Type B pancreatic cell (in vitro differentiated cells): ENCODE results near the gene LRRC37A3. TPM values are rescaled to one million over a fixed set of nuclear protein-coding genes. Genes with fewer than 3 reads are reported as not detected.
"Not testable (repeated sequence)": the region's sequence is repeated elsewhere in the genome, so short reads cannot be mapped to it uniquely, and the experiment has no call there.

Experiments
- DNase-seq: peaks from one replicate; pipeline ENCODE4 v3.0.0; 2021; ENCODE audit warnings: mixed read lengths; ENCODE audit not compliant: unreplicated experiment; ENCODE audit errors: extremely low spot score
- H3K27ac Mint-ChIP-seq: 2 replicates; pipeline ENCODE4 v1.8.0; 2021; ENCODE audit warnings: mild to moderate bottlenecking, mixed read lengths
- H3K27me3 Mint-ChIP-seq: 2 replicates; pipeline ENCODE4 v1.8.0; 2021; ENCODE audit warnings: mixed read lengths
- H3K36me3 Mint-ChIP-seq: 2 replicates; pipeline ENCODE4 v1.8.0; 2021; ENCODE audit warnings: mixed read lengths
- H3K4me1 Mint-ChIP-seq: one replicate; pipeline ENCODE4 v1.8.0; 2021; ENCODE audit warnings: mixed read lengths; ENCODE audit not compliant: unreplicated experiment
- H3K4me3 Mint-ChIP-seq: 2 replicates; pipeline ENCODE4 v1.8.0; 2021; ENCODE audit warnings: mild to moderate bottlenecking, mixed read lengths
- H3K9me3 Mint-ChIP-seq: 2 replicates; pipeline ENCODE4 v1.8.0; 2021; ENCODE audit warnings: mixed read lengths
- CTCF ChIP-seq: fragments of 200-600 bp; sonication (generic); conservative IDR thresholded peaks from 2 replicates; pipeline ENCODE4 v1.5.0; 2021; ENCODE audit warnings: antibody characterized with exemption, mild to moderate bottlenecking
- long read RNA-seq: library from polyadenylated mRNA; unstranded; transcript quantifications from one replicate; pipeline ENCODE4 v2.0.0, GENCODE V29; 2020
- total RNA-seq: library from RNA; stranded (reverse); gene quantifications from 2 replicates; pipeline ENCODE4 v1.2.1, GENCODE V29; 2021; ENCODE audit warnings: low replicate concordance

The LRRC37A3 gene
- 9.7 and 21.1 TPM in 2 replicates for total RNA-seq
- long read RNA-seq, partial matches to known transcripts, result 0 of 1 reads
- long read RNA-seq, other reads (novel, unspliced or antisense), result 1 of 1 reads

DNA sequence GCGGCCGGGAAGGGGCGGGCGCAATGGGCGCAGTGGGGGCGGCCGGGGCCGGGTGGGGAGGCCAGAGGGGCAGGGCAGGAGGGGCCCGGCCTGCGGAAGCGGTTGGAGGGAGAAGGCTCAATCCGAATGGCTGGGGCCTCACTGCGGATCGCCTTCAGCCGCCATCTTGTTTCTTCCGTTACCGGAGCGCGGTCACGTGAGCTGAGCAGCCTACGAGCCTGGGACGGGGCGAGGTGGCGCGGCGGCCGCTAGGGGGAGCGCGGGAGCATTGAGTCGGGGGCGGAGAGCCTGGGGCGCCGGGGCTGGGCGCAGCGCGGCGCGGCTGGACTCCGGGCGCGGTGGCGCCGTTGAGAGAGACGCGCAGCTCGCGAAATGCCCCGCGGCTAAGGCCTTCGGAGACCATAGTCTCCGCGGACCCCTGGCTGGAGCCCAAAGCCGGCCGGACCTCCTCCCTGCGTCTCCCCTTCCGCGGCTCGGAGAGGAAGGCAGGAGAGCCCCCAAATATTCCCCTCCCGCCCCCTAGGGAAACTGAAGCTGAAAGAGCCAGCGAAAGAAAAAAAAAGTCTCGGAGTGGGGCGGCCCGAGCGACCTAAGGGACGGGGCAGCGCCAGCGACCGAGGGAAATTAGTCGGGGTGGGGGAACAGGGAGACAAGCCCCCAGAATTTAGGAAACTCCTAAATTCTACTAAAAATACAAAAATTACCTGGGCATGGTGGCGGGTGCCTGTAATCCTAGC lies at the start of gene LRRC37A3:
TSS of gene LRRC37A3 (minus strand) at position 190 of the 737 bp plus-strand sequence. CDS start 22,221 bp downstream, outside the sequence.
- Mint-ChIP-seq H3K4me3 (peak within 1 kb of the TSS; percentile 90), H3K27ac (peak within 1 kb of the TSS; percentile 92)
- H3K27me3 Mint-ChIP-seq, H3K36me3 Mint-ChIP-seq, H3K9me3 Mint-ChIP-seq, H3K4me1 Mint-ChIP-seq: not testable (repeated sequence)
- peak; percentile 99 for TF ChIP-seq CTCF
- DNase-seq, result peak; percentile 100

GRCh38 chr17:64965873-64966287 lies 46.6 kb upstream of the LRRC37A3 start:
- TF ChIP-seq CTCF, result peak; percentile 39
- not testable (repeated sequence) for H3K27ac Mint-ChIP-seq, H3K9me3 Mint-ChIP-seq

DNA sequence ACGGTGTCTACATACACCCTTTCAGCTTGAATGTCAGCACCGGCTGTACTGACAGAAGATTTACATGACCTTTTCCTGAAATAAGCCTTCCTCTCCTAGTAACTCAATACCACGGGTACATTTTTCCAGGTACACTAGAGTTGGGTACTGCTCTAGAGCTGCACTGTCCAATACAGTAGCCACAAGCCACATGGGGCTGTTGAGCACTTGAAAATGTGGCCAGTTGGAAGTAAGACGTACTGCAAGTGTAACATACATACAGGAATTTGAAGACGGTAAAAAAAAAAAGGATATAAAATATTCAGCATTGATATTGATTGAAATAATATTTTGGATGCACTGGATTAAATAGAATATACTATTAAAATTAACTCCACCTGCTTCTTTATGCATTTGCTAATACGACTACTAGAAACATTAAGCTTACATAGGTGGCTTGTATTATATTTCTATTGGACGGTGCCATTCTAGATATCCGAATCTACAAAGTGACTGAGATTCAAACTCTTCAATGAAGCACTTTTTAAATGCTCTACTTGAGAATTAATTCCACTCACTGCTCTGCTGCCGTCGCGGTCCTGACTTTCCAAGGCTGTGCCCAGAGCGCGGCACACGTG lies 46.1 kb upstream of the LRRC37A3 start:
- not testable (repeated sequence) for H3K36me3 Mint-ChIP-seq, H3K9me3 Mint-ChIP-seq, H3K4me1 Mint-ChIP-seq, DNase-seq
- peak overlapping the region; percentile 35 for H3K27ac Mint-ChIP-seq
- H3K27me3 Mint-ChIP-seq, result peaks cover 19% of the 10 kb centered on the region
- peak overlapping the region; percentile 72 for H3K4me3 Mint-ChIP-seq

More at GRCh38 chr17:64965873-64966287, 46.6 kb upstream of the LRRC37A3 start:
- not testable (repeated sequence) for H3K36me3 Mint-ChIP-seq, DNase-seq, H3K4me1 Mint-ChIP-seq
- peaks cover 19% of the 10 kb centered on the region for H3K27me3 Mint-ChIP-seq
- peak overlapping the region; percentile 72 for H3K4me3 Mint-ChIP-seq

- DNase-seq, result no peak
- Mint-ChIP-seq H3K4me1 (peaks cover 8% of the 10 kb centered on the region), H3K9me3 (no peaks in the 10 kb centered on the region), H3K4me3 (no peak overlapping the region), H3K27ac (no peak overlapping the region), H3K27me3 (peaks cover 19% of the 10 kb centered on the region), H3K36me3 (no peaks in the 10 kb centered on the region)
- TF ChIP-seq CTCF, result no peak
Observed at GRCh38 chr17:64964796-64965195, 45.5 kb upstream of the LRRC37A3 start.

DNA sequence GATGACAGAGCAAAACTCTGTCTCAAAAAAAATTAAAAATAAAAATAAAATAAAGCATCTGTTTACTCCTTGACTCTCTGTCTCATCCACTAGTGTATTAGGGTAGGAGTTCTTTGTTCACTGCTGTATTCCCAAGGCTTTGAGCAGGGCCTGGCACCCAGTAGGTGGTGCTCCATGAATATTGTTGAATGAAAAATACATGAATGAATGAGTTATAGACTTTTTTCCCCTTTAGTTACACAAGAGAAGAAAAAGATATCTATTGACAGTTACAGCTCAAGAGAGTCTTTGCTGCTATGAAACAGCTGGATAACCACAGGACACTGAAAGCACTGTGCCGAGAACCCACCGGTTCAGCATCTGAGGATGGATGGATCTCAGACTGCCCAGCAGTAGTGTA lies 44.5 kb upstream of the LRRC37A3 start:
- not testable (repeated sequence) for H3K4me1 Mint-ChIP-seq, H3K9me3 Mint-ChIP-seq, H3K36me3 Mint-ChIP-seq, DNase-seq, H3K27ac Mint-ChIP-seq, H3K4me3 Mint-ChIP-seq
- H3K27me3 Mint-ChIP-seq, result peaks cover 19% of the 10 kb centered on the region

DNA sequence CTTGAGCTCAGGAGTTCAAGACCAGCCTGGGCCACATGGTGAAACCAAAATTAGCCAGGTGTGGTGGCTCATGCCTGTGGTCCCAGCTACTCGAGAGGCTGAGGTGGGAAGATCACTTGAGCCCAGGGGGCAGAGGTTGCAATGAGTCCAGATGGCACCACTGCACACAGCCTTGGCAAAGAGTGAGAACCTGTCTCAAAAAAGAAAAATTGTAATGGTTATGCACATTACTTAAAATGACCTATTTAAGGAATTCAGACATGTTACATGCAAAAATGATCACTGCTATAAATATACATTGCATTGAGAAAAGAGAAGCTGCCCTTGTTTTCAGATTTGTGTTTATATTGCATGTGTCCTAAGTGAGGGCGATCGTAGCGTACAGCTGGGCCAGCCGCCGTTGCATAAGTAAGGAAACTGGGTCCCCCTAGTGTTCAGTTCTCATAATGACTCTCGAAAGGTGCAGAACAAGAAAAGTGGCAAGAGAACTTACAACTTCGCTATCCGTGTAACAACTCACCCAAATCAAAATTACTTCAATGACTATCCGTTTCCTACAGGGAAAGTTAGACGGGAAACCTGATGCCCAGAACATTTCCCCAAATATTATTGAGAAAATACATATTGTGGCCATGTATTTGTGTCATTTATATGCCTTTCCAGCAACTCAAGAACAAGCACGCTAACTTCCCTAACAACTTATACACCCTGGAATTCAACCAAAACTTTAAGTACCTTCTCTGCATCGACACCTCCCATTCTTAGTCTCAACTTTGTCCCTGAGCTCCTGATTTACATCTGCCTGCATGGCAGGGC lies 42.5 kb upstream of the LRRC37A3 start:
- DNase-seq, H3K4me1 Mint-ChIP-seq, H3K36me3 Mint-ChIP-seq, H3K9me3 Mint-ChIP-seq: not testable (repeated sequence)
- peak; percentile 82 for TF ChIP-seq CTCF
- H3K4me3 Mint-ChIP-seq, result peak overlapping the region; percentile 48
- H3K27ac Mint-ChIP-seq, result peak overlapping the region; percentile 14
- peaks cover 19% of the 10 kb centered on the region for H3K27me3 Mint-ChIP-seq
